NB4 (cell line): Measurements from ENCODE around the gene GTPBP3.

ENCODE experiments used
- DNase-seq: peaks from one replicate; pipeline ENCODE4 v3.0.0; 2010; ENCODE audit warnings: low read depth
- H3K4me3 ChIP-seq: one replicate; pipeline ENCODE4 v1.5.1; 2011; ENCODE audit warnings: mild to moderate bottlenecking, low read depth, low read length, moderate library complexity
- MYC ChIP-seq: IDR thresholded peaks from 2 replicates; pipeline ENCODE4 v1.6.1; 2011; ENCODE audit warnings: low read depth, low read length
- POLR2A ChIP-seq: IDR thresholded peaks from 2 replicates; pipeline ENCODE4 v1.6.1; 2011; ENCODE audit warnings: mild to moderate bottlenecking; ENCODE audit not compliant: insufficient read length; ENCODE audit errors: extremely low read depth
- TF ChIP-seq, protein P1 (sequence below): IDR thresholded peaks from one replicate; pipeline ENCODE4 v1.5.1; 2012; ENCODE audit warnings: low read depth, low read length
- TF ChIP-seq, protein P2 (sequence below): IDR thresholded peaks from 2 replicates; pipeline ENCODE4 v1.6.1; 2011; ENCODE audit warnings: low read depth, low read length

GTPBP3 gene

DNA sequence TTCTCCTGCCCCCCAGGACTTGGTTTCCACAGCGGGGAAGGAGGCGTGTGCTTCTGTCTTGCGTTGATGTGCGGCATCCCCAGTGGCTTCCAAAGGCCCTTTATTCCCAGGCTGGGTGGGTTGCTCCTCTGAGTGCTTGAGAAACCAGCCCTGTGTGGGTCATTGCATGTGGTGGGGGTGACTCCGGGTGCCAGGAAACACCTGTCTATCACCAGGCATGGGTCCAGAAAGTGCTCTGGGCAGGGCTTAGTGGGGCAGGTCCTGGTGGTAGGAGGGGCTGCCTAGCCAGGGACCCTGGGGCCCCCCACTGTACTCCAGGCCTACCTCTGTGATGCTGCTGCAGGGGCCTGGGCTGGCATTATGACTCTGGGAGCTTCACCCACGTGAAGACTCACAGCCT lies 18.4 kb upstream of the GTPBP3 start:
- DNase-seq: no peak
- TF ChIP-seq MYC: no peak
- TF ChIP-seq POLR2A: no peak
- TF ChIP-seq, protein P1, sequence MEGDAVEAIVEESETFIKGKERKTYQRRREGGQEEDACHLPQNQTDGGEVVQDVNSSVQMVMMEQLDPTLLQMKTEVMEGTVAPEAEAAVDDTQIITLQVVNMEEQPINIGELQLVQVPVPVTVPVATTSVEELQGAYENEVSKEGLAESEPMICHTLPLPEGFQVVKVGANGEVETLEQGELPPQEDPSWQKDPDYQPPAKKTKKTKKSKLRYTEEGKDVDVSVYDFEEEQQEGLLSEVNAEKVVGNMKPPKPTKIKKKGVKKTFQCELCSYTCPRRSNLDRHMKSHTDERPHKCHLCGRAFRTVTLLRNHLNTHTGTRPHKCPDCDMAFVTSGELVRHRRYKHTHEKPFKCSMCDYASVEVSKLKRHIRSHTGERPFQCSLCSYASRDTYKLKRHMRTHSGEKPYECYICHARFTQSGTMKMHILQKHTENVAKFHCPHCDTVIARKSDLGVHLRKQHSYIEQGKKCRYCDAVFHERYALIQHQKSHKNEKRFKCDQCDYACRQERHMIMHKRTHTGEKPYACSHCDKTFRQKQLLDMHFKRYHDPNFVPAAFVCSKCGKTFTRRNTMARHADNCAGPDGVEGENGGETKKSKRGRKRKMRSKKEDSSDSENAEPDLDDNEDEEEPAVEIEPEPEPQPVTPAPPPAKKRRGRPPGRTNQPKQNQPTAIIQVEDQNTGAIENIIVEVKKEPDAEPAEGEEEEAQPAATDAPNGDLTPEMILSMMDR: no peak
- TF ChIP-seq, protein P2, sequence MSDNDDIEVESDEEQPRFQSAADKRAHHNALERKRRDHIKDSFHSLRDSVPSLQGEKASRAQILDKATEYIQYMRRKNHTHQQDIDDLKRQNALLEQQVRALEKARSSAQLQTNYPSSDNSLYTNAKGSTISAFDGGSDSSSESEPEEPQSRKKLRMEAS: no peak
- no peak overlapping the region for H3K4me3 ChIP-seq

DNA sequence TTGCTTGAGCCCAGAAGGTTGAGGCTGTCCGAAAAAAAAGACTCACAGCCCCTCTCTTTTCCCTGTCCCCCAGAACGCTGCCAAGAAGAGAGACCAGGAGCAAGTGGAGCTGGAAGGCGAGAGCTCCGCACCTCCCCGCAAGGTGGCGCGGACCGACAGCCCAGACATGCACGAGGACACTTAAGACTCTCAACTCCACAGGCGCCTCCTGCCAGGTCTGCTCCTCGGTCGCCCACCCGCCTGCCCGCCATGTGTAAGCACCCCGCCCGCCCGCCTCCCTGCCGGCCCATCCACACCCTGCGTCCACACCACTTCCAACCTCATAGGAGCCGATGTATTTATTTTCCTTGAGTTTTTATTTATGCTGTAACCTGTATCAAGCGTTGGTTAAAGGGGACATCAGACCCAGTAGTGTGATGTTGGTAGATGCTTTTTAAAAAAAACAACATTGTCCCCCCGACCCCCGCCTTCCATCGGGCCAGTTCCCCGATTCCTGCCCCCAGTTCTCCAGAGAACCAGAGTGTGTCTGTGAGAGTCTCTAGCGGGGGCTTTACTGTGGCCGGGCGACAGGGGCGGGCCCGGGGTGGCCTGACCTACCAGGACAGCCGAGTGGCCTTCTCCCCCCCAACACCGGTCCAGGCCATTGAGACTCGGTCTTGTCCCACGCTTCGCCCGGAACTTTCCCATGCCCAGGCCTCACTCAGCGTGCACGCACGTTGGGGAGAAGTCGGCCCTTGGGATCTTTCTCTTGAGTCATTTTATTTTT lies 17.7 kb upstream of the GTPBP3 start:
- H3K4me3 ChIP-seq: no peak overlapping the region
- TF ChIP-seq POLR2A: no peak
- TF ChIP-seq MYC: no peak
- TF ChIP-seq, protein P2: no peak
- TF ChIP-seq, protein P1: no peak
- no peak for DNase-seq

DNA sequence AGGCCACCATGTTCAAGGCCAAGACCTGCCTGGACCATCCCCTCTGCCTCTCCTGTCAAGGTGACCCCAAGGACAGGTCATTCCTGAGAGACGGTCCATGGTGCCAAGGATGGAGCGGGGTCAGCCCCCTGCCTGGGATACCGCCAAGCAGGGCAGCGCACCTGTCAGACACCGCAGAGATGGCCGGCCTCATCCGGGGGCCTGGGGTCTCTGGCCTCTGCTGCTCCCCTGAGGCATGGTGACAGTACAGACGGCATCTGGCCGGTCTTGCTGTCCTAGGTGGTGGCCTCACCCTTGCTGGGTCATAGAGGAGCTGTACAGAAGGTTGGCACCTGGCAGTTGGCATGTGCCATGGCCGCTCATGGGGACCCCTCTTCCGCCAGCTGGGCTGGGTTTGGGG lies 16.9 kb upstream of the GTPBP3 start:
- DNase-seq: no peak
- TF ChIP-seq, protein P1: no peak
- TF ChIP-seq MYC (no peak), POLR2A (no peak)
- TF ChIP-seq, protein P2: no peak
- H3K4me3 ChIP-seq: no peak overlapping the region

DNA sequence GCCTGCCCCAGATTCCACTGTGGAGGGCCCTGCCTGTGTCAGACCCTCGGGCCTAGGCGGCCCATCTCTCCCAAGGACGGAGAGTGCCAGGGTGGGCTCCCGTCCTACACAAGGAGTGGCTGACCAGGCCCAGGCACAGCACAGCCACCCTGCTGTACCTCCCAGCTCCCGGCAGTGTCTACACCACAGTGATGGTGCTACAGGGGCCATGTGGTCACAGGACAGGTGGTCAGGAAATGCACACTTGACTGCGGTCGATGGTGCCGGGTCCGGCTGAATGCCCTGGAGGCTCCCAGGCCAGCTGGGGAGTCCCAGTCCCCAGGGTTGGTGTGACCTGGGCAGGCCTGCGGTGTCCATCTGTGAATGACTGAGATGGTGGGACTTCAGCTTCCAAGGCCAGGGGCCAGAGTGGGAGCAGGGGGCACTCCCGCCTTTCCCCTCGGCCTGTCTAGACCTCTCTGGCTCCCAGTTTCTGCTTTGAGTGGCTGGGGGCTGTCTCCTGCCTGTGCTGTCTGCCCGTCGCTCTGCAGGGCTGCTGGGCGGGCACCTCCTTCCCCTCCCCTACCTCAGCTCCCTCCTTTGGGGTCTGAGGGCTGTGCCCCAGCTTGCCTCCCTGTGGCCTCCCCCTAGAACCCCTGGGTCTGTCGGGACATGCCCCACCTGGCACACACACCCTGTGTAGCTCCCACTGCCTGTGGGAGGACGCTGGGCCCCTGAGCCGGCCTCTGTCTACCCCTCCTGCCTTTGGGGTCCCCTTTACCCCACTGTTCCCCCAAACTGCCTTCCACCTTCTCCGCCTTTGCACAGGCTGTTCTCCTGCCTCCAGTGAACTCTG lies 15.5 kb upstream of the GTPBP3 start:
- no peak overlapping the region for H3K4me3 ChIP-seq
- no peak for DNase-seq
- TF ChIP-seq MYC: no peak
- no peak for TF ChIP-seq POLR2A
- TF ChIP-seq, protein P1: no peak
- TF ChIP-seq, protein P2: no peak

DNA sequence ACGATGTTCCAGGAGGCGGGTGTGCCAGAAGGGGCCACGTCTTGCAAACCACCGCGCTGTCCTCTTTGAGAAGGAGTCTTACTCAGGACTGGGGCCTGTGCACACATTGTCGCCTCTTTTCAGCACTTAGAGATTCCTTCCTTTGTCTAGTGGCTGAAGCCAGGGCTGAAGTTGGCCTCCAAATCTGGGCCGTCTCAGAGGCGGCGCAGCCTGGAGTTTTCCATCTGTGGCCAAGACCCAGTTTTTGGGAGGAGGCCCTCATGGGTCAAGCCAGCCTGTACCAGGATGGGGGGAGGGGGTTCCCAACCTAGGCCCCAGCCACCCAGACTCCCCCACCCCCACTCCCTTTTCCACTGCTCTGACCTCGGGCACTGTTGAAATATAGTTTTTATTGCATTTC lies 14.5 kb upstream of the GTPBP3 start:
- H3K4me3 ChIP-seq: no peak overlapping the region
- TF ChIP-seq, protein P1: no peak
- TF ChIP-seq POLR2A (no peak), MYC (no peak)
- TF ChIP-seq, protein P2: no peak
- DNase-seq: no peak
